Activated naive CD4-positive, alpha-beta T cell (primary cell): ENCODE measurements around the gene MAST2.
"Not testable (repeated sequence)": the region's sequence is repeated elsewhere in the genome, so short reads cannot be mapped to it uniquely, and the experiment has no call there.

ENCODE experiments used
- DNase-seq, 4 experiments: peaks; one replicate each; lab custom pipeline; 2025; lab: John Stamatoyannopoulos, UW

Gene MAST2

DNA sequence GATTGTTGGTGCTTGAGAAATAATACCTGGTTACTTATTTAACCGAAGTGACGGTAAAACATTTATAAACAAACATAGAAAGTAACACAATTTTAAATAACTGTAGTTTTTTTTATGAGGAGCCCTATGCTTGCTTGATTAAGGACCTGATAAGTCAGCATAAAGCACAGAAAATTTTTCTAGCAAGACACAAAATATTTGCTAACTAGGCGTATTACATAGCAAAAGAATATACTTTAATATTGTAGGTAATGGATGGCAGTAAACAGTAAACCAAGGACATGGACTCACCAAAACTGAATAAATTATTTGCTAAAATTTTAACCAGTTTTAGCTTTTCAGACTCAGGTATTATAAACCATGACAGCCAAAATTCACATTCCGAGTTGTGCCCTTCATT, 90.9 kb downstream of the MAST2 start:
- no peak for DNase-seq

DNA sequence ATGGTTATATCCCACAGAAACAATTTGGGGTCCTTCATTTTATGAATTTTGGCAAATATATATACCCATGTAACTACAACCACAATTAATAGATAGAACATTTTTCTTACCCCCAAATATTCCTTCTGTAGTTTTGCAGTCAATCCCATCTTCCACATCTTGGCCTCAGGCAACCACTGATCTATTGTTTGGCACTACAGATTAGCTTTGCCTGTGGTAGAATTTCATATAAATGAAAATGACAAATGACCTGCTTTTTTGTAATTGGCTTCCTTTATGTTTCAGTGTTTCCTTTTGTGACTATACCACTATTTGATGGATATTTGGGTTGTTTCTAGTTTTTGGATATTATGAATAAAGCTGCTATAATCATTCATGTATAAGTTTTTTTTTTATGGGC, 91.5 kb downstream of the MAST2 start:
- no peak for DNase-seq

DNA sequence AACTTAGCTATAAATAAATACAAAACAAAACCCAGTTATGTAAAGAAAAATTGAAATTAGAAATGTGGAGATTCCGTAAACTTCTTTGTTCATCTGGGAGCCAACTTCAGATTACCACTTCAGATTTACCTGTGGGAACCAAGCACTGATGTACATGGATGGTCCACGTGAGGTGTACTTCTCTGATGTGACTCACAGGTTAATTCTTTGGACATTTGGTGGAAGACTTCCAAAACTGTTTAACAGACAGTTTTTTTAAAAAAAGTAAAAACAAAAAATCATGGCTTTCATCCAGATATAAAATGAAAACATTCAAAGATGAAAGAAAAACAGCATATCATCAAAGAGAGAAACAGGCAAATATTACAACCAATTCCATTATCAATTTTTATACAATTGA, 92.0 kb downstream of the MAST2 start:
- no peak for DNase-seq

DNA sequence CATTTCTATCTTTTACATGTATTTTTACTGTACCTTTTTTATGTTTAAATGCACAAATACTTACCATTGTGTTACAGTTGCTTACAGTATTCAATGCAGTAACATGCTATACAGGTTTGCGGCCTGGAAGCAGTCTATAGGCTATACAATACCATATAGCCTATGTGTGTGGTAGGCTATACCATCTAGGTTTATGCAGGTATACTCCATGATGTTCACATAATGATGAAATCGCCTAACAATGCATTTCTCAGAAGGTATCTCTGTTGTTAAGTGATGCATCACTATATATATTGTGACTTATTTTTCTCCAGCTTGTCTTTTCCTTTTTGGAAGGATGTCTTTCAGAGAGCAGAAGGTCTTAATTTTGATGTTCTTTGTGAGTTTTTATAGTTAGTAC, 103.5 kb downstream of the MAST2 start:
- no peak for DNase-seq

DNA sequence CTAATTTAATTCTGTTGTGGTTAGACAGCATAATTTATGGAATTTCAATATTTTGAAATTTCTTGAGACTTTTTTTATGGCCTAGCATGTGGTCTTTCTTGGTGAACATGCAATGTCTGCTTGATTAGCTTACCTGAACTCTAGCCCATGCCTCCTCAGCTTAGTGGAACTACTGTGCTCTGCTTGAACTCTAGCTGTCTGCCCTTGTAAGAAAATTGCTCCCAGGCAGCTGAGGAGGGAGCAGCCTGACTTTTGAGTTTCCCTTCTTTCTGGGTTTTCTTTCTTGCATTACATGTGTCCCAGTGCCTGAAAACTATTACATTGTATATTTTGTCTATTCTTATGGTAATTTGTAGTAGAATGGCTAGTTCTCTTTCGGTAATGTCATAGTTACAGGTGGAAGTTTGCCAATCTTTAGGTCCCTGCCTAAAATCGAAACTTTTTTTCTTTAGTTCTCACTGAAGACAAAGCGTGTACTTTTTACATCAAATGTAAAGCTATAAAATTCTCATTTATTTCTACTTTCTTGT, 105.3 kb downstream of the MAST2 start:
- DNase-seq, result no peak

DNA sequence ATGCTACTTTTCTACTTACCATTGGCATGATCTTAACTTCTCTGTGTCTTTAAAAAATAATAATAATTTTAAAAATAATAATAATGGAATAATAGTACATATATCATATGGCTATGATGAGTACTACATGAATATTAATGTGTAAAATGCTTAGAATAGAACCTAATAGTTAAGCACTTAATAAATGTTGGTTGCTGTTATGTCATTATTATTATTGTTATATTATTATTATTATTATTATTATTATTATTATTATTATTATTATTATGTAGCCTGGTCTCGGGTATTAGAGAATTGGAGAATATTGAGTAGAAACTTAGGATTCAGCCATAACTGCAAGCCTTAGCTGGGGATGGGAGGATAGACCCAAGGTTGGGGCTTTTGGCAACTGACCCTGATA, 108.2 kb downstream of the MAST2 start:
- no peak for DNase-seq

DNA sequence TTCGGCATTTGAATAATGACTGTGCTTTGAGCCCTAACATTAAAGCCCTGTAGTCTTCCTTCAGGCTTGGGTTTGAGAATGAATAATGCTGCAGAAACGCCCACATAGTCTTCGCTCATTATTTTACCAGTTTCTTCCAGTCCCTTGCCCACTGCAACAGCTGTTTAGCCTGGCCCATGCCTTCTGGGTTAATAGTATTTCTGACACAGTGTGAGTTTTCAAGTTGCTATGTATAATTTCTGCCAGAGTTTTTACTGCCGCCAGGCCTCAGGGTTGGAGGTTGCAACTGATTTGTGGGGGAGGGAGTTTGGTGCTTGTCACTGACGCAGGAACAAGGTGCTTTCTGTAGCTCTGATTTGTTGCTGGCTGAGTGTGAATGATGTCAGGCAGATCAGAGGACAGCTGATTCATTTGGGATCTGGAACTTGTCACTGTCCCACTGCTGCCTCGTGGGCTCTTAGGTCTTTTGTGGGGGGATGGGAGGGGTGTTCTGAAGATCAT, 109.8 kb downstream of the MAST2 start:
- no peak for DNase-seq

DNA sequence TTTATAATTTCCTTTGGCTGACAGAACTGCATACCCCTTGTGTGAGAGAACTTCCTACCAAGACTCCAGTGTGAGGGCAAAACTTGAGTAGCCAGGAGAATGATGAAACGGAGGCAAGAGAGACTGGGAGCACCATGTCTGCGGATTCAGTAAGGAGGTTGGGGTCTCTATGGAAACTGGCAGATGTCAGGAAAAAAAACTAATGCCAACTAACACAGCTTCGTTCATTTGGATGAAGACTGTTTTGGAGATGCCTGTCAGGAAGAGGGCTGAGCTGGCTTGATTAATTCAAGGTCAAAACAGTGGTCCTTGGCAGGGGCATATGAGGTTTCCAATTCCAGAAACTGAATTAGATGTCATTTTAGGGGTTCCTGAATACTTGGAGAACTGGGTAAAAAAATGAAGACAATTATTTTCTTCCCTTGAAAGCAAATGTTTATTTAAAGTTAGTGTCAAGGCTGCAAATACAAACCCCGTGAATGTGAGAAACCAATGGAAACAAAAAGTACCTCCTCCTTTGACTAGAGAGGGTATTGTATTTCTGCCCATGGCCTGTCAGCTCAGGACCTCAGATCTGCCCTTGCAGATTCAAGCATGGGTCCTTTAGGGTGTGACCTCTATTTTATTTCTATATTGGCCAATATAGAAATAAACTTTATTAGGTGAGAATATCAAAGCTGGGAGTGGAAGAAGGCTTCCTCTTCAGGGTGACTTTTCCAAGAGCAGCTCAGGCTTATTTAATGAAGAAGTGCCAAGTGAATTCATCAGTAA, 110.5 kb downstream of the MAST2 start:
- no peak for DNase-seq

DNA sequence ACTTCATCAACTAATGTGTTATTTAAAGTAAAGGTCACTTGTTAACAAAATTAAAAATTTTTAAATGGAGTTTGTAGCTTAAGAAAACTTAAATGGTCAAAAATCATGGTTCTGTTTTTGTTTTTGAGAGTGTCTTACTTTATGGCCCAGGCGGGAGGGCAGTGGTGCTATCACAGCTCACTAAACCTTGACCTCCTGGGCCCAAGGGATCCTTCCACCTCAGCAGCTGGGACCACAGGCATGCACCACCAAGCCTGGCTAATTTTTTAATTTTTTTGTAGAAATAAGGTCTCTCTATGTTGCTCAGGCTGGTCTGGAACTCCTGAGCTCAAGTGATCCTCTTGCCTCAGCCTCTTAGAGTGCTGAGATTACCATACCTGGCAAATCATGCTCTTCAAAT, 111.4 kb downstream of the MAST2 start:
- DNase-seq, result no peak

DNA sequence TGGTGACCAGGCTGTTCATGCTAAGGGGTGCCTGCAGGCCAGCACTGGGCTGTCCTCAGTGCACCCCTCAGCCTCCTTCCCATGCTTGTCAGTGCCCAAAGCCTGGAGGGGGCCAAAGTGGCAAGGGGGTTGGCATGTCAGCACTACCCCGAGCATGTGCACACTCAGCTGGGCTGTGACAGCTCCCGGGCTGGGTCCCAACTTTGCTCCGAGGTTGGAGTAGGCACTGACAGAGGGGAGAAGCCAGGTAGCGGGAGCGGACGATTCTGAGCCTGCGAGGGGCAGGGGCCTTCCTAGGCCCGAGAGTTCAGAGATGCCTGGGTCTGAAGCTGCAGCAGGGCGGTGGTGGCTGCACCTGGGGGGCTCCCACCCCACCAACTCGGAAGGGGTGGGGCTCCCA, 119.0 kb downstream of the MAST2 start:
- no peak for DNase-seq

DNA sequence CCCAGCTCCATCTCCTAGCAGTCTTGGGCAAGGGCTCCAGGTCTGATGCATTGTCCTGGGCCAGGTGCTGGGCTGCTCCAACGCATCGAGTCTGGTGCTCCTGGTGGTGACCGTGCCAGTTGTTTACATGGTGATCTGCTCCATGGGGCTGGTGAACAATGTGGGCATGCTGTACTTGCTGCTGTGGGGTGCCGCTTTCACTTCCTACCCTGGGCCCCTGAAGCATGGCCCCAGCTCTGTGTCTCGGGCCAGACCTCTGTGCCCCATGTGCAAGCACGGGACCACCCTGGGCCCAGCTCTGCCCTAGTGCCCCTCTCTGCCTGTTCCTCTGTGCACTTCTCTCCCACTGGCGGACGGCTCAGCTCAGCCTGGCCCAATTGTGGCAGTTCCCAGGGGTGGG, 119.4 kb downstream of the MAST2 start:
- DNase-seq, result no peak

DNA sequence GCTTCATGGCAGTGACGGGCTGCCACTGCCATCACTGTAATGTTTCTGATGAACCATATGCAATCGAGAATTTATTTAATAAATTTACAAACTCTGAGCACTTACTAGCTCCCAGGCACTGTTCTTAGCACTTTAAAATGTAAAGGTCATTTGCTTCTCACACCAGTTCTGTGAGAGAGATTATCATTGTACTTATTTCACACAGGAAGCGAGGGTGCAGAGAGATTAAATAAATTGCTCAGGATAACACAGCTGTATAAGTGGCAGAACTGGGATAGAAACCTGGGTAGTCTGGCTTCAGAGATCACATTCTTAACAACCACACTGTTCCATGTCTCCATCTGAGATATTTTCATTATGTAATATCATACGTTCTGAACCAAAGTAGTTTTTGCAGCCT, 119.9 kb downstream of the MAST2 start:
- DNase-seq, result no peak

DNA sequence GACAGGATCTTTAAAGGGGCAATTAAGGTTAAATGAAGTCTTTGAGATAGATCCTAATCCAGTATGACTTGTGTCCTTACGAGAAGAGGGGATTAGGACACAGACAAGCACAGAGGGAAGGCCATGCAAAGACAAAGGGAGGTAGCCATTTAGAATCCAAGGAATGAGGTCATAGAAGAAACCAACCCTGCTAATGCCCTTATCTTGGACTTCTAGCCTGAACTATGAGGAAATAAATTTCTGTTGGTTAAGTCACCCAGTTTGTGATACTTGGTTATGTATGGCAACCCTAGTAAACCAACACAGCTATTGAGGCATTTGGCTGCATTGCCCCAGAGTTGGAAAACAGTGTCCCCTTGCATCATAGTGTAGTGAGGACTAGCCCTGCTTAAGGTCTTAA, 121.3 kb downstream of the MAST2 start:
- DNase-seq, result no peak

DNA sequence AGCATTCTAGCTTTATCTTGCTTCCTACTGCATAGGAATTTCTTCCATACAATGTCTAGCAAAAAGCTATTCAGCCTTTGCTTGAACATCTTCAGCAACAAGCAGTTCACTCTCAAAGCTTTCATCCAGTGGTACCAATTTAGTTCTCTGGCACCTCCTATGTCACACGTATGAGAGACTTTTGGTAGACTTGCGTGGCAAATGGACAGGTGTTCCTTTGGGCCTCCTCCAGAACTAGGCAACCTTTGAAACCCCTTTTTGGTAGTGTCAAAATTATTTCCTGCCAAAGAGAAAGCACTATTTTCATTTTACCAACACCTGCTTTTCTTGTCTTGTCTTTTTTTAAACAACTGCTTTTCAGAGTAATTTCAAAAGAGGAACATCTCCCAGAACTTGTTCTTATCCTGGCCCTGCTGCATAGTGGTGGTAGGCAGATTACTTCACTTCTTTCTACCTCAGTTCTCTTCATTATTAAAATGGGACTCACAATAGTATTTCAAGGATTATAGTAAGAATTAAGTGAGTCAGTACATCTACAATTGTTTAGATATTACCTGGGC, 122.4 kb downstream of the MAST2 start:
- DNase-seq, result no peak

DNA sequence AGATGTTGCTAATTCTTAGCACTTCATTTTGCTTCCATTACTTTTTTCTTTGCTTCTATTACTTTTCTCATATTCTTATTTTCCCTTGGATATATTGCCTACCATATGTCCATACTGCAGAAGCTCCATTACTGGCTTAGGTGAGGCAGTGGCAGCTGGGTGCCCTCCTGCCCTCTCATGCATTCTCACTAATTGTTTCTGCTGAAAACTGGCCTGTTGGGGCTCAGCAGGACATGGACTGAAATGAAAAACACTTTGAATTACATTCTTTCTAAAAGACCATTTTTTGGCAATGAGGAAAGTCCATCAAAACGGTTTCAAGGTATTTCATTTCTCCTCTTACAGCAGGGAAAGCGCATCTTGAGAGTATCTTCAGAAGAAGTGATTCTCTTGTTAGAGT, 122.9 kb downstream of the MAST2 start:
- no peak for DNase-seq

DNA sequence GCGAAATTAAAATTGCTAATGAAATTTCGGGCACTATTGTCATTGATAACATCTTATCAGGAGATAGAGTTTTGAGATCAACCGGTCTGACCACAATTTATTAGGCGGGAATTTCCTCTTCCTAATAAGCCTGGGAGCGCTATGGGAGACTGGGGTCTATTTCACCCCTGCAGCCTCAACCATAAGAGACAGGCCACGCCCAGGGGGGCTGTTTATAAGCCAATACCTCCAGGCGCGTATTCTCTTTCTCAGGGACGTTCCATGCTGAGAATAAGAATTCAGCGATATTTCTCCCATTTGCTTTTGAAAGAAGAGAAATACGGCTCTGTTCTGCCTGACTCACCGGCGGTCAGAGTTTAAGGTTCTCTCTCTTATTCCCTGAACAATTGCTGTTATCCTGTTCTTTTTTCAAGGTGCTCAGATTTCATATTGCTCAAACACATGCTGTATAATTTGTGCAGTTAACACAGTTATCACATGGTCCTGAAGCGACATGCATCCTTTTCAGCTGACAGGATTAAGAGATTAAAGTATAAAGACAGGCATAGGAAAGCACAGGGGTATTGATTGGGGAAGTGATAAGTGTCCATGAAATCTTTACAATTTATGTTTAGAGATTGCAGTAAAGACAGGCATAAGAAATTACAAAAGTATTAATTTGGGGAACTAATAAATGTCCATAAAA, 124.0 kb downstream of the MAST2 start:
- not testable (repeated sequence) for DNase-seq

DNA sequence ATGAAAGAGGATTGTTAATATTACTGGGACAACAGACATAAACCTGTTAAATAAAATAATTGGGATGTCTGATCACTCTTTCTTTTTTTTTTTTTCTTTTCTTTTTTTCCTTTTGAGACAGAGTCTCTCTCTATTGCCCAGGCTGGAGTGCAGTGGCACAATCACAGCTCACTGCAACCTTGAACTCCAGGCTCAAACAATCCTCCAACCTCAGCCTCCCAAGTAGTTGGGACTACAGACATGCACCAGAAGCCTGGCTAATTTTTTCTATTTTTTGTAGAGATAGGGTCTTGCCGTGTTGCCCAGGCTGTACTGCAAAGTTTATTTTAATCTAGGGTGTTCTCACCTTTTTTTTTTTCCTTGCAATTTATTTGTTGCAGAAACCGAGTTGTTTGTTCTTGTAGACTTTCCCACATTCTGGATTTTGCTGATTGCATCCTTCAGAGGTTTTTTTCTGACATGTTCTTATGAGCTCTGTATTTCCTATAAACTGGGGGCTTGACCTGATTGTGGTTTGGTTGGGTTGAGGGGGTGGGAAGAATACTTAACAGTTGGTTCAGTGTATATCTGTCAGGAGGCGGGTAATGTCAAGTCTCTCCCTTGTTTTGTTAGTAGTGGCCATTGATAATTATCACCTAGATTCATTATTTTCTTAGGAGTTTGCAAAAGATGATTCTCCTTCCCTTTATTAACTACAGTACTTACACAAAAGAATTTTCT, 125.2 kb downstream of the MAST2 start:
- DNase-seq, result no peak

DNA sequence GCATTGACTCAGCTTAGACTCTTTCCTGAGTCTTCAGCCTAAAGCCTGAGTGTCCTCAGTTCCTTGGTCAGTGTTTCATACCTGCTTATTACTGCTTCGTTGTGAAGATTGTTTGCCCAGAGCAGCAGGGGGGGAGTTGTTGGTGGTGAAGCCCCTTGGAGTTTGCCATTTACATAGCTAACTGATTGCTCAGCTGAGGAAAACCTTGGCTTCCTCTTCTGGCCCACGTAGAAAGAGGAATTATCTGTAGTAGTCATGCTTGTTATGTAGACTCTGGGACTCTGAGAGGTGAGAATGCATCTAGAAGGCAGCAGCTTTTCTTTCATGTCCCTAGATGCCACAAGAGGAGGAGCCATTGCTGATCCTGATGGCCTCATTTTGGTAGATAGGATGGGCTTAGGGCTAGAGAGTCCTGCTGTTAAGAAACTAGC, 125.9 kb downstream of the MAST2 start:
- no peak for DNase-seq

DNA sequence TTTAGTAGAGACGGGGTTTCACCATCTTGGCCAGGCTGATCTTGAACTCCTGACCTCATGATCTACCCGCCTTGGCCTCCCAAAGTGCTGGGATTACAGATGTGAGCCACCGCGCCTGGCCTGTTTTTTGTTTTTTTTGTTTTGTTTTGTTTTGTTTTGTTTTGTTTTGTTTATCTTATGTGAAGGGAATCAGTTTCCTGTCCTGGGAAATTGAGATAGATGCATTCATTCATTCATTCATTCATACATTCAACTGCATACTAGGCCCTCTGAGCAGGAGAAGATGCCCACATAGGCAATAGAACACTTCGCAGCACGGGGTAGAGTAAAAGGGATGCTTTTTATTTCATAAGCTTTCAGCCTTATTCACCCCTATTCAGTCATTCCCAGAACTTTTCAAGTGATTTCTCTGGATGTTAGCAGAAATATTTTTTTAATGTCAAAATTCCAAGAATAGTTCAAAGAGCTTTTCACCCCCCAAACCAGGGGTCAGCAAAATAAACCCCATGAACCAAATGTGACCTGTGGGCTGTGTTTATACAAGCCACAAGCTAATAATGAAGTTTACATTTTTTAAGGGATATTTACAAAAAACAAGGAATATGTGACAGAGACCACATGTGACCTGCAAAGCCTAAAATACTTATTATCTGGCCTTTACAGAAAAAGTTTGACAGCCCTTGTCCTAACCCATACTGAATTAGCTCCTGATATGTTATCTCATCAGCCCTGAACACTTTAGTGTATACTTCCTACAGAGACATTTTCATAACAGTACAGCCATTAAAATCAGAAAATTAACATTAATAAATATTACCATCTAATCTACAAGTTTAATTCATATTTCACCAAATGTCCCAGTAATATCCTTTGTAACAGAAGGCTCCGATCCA, 127.1 kb downstream of the MAST2 start:
- no peak for DNase-seq

DNA sequence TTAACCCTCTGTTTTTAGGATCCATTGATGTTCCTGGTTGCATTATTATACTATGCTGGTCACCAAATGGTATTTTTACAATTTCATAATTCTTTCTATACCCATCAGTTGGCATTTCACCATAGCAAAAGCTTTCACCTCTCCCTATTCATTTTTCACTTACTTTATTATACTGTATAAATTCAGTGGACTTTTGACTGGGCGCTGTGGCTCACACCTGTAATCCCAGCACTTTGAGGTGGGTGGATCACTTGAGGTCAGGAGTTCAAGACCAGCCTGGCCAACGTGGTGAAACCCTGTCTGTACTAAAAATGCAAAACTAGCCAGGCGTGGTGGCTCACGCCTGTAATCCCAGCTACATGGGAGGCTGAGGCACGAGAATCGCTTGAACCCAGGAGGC, 128.8 kb downstream of the MAST2 start:
- DNase-seq, result not testable (repeated sequence)

DNA sequence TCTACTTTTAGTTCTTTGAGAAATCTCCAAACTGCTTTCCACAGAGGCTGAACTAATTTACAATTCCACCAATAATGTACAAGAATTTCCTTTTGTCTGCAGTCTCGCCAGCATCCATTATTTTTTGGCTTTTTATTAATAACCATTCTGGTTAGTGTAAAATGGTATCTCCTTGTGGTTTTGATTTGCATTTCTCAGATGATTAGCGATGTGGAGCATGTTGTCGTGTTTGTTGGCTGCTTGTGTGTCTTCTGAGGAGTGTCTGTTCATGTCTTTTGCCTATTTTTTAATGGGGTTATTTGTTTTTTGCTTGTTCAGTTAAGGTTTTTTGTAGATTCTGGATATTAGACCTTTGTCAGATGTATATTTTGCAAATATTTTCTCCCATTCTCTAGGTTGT, 131.5 kb downstream of the MAST2 start:
- no peak for DNase-seq
